H1 (cell line): ENCODE results near the gene SLC27A2. TPM values are rescaled to one million over a fixed set of nuclear protein-coding genes. Genes with fewer than 3 reads are reported as not detected.

Experiments used
- BRCA1 ChIP-seq: IDR thresholded peaks from 2 replicates; pipeline ENCODE4 v1.6.1; 2012; ENCODE audit warnings: low read depth, low read length, improper control_type of control experiment
- CREB1 ChIP-seq: IDR thresholded peaks from 2 replicates; pipeline ENCODE4 v1.6.1; 2012; ENCODE audit warnings: inconsistent platforms
- POU5F1 ChIP-seq: IDR thresholded peaks from 2 replicates; pipeline ENCODE4 v1.6.1; 2011; ENCODE audit warnings: low read depth, mild to moderate bottlenecking, low read length, moderate library complexity
- TAF1 ChIP-seq: IDR thresholded peaks from 2 replicates; pipeline ENCODE4 v1.6.1; 2011; ENCODE audit warnings: mild to moderate bottlenecking, low read depth, low read length
- polyA plus RNA-seq, 7 experiments: library from polyadenylated mRNA; depleted of rRNA in 3 of 7; stranded (reverse) in 5 of 7; unstranded in 2 of 7; fragments of >200 nt in 5 of 7; fragments of 200-250 nt in 2 of 7; gene quantifications; 1 replicate in 5 of 7; 2 replicates in 1 of 7; 4 replicates in 1 of 7; pipeline versions ENCODE4 v1.2.1 to v1.2.3, GENCODE V29; 2011 to 2013; ENCODE audit warnings: missing spikeins in 2 of 7, mixed read lengths in 2 of 7
- total RNA-seq: library from RNA; stranded (reverse); fragmentation: NEBNext Ultra II Directional; extraction: Animal tissue kit (Norgen Biotek cat#: 25700); gene quantifications from 2 replicates; pipeline ENCODE4 v1.2.1, GENCODE V29; 2021

SLC27A2 gene
- total and polyA plus RNA-seq, 2 of the 8 experiments (the other 6 are each of a cell fraction or from before 2014, with no cell fraction given): 5.6 to 5.8 TPM

- TF ChIP-seq BRCA1: no peak
- no peak for TF ChIP-seq CREB1
- no peak for TF ChIP-seq POU5F1
- TF ChIP-seq TAF1: no peak
Measured at GRCh38 chr15:50206020-50206419, 24.0 kb downstream of the SLC27A2 start (continued).
